Measurements from ENCODE around the gene C1orf174.

C1orf174 gene

DNA sequence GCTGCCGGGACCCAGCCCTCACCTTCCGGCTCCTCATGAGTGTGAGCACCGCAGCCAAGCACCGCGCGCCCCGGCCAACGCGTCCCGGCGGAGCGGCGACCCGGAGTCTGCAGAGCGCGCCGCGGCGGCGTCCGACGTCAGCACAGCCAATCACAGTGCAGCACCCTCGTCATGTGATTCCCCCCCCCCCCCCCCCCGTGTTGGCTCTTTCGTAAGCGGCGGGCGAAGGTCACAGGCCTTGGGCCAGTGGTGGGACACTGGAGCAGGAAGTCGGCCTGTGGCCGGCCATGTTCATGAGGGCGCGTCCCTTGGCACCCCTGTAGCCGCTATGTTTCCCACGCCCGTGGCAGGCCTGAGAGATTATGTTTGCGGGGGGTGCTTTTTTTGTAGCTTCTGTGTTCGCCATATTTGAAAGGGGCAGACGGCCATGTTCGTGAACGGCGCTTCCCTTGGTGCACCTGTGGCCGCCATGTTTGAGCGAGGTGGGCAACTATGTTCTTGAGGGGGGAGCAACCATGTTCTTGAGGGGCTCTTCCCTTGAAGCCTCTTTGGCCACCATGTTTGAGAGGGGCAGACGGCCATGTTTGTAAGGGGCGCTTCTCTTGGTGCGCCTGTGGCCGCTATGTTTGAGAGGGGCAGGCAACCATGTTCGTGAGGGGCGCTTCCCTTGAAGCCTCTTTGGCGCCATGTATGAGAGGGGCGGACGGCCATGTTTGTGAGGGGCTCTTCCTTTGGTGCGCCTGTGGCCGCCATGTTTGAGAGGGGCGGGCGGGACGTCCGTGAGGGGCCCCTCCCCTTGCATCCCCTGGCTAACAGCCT, at the start of gene C1orf174:
C1orf174 (minus strand) TSS at position 123 of the 819 bp plus-strand sequence; CDS start at position 37, 86 bp downstream.
- peak; percentile 99 for DNase-seq

DNA sequence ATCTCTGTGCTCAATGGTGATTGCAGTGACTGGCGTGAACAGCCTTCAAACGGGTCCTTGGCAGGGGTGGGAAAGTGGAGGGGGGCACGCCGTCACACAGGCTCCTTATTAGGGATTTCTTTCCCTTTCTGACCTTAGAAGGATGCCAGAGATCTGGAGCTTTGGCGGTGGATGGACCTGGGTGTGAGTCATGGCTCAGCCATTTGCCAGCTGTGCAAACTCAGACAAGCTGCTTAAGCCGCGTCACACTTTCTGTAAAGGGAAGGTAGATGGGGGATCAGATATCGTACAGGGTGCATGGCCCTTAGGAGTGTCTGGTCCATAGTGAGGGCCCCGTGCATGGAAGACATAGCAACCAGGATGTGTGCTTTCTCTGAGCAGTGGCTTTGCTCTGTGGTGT, 48.3 kb upstream of the C1orf174 start:
- DNase-seq: no peak

DNA sequence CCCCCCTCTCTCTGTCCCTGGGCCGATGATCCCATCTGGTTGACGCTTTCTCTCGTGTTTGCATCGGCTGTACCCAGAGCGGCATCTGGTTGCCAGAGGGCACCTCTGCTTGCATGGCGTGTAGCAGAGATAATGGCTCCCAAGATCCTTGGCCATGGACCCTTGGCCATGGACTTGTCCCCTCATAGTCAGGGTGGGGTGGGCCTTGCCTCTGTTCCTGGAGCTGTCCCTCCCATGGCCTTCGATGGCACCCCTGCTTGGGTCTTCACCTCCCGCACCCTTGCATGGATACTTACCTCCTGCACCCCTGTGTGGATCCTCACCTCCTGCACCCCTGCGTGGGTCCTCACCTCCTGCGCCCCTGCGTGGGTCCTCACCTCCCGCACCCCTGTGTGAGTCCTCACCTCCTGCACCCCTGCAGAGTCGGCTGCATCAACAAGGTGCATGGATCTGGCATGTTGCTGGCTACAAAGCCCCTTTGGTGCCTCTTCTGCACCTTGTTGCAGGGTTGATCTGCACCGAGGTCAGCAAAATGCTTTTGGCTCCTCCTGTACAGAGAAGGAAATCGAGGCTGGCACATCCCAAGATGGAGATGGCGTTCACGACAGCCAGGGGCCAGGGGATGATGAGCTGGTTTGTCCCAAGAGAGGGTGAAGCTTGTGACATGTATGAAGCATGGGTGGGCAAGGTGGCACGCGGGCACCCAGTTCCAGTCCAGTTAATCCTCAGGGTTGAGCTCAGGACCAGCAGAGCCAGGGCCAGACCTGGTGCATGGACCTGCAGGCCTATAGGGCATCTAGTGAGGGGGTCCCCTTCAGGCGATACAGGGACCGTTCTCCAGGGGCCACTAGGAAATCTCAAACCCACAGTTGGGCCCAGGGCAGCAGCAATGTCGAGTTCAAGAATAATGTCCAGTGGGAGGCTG, 46.1 kb upstream of the C1orf174 start:
- no peak for DNase-seq

DNA sequence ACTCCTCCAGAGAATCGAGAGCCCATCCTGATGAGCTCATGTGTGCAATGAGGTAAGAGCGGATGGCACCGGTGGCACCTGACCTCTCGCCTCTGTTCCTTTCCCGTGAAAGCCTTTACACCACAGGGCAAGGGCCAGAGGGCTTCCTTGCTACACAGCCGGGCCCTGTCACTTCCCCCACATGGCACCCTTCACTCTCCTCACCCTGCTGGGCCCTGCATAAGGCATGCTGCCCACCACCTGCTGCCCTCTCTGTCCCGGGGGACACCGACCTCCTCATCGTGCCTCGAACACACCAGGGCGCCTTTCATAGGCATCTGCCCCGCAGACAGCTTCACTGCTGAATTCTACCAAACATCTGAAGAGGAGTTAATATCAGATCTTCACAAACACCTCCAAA, 45.1 kb upstream of the C1orf174 start:
- no peak for DNase-seq

GRCh38 chr1:3944578-3945125, 44.6 kb upstream of the C1orf174 start:
- DNase-seq: no peak

GRCh38 chr1:3943806-3944577, 43.9 kb upstream of the C1orf174 start:
- no peak for DNase-seq

DNA sequence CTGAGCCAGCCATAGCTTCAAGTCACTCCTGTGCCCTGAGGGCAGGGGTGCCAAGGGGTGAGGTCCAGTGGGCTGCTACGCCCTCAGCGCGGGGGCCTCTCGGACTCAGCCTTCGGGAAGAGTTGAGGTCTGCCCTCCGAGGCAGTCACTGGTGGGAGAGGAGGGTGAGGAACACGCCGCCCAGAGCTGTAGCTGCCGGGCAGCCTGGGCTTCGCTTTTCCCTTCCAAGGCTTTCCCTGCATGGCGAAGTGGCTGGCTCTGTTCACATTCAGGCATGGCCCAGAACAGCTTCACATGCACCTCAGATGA, 43.0 kb upstream of the C1orf174 start:
- no peak for DNase-seq

DNA sequence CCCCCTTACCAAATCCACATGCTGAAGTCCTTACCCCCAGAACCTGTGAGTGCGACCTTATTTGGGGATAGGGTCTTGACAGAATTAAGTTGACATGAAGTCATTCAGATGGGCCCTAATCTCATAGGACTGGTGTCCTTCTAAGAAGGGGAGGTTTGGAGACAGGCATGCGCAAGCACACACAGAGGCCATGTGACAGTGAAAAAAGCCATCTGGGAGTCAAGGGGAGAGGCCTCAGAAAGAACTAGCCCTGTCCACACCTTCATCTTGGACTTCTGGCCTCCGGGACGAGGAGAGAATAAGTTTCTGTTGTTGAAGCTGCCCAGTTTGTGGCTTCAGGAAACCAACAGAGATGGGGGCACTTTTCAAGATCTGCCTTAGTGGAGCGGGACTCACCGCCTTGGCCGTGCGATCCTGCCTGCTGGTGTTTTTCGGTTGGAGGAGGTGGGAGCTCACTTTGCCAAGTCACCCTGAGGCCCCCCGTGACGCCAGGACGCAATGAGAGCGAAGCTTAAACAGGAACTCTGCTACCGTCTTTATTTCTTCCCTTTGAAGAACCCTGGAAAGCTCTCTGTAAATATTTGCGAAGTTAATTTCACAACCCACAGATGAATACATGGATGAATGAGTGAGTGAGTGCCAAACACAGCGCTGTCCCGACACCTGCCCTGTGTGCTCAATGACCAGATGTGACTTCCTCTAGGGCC, 42.5 kb upstream of the C1orf174 start:
- DNase-seq: no peak

GRCh38 chr1:3940754-3941345, 40.8 kb upstream of the C1orf174 start:
- no peak for DNase-seq

DNA sequence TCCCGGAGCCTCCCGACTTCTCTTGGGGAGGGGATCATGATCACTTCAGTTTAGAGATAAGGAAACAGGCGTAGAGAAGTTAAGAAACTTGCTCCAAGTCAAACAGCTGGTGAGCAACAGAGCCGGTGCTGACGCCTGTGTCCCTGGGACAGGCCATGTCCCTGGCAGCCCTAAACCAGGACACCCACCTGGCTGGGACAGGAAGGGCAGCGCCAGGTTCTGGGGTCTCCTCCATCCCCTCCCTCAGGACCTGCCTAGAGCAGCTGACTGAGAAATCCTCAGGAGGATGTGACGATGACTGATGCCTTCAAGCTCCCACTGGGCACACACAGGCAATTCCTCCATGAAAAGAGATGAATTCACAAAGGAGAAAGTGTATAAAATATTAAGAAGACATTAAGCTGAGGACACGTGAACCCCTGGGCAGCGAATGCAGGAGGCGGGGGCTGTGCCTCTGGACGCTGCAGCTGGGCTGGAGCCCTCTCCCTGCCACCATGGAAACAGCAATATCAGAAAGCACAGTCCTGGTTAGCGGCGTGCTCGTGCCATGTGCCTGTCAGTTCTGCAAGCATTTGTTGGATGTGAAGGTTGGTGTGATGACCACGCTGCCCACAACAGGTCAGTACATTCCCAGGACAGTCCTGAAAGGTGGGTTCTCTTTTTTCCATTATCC, 40.1 kb upstream of the C1orf174 start:
- DNase-seq: no peak

DNA sequence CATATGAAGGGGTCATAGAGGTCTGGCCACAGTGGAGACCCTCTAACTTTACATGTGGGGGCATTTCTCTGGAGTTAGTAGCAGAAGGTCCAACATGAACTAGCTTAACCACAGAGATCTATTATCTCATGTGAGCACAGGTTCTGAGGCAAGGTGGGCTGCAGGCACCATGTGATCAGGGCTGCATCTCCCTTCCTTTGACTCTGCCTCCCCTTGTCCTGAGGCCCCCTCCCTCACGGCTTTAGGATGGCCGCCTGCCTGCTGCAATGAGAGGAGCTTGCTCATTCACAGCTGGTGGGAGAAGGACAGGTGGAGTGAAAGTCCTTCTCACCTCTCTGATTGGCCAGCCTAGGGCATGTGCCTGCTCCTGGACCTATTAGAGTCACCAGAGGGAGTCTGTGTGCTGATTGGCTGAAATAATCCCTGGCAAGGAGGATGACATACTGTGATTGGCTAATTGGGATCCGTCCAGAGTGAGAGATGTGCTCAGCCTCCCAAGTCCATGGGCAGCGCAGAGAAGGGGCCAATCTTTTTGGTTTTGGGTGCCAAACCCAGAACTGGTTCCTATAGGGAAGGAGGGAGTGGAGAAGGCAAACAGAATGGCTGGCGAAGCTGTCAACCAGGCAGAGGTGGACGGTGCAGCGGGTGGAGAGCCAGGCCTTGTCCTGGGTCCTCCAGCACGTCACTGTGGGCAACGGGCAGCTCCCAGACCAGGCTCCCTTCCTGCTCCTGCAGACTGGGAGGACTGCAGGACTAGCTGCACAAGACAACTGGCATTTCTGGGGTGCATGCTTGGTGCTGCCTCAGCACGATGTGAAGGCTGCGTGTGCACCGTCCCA, 39.4 kb upstream of the C1orf174 start:
- no peak for DNase-seq

- no peak for DNase-seq
These were observed 32.3 kb upstream of the C1orf174 start for GRCh38 chr1:3932156-3932919.

DNA sequence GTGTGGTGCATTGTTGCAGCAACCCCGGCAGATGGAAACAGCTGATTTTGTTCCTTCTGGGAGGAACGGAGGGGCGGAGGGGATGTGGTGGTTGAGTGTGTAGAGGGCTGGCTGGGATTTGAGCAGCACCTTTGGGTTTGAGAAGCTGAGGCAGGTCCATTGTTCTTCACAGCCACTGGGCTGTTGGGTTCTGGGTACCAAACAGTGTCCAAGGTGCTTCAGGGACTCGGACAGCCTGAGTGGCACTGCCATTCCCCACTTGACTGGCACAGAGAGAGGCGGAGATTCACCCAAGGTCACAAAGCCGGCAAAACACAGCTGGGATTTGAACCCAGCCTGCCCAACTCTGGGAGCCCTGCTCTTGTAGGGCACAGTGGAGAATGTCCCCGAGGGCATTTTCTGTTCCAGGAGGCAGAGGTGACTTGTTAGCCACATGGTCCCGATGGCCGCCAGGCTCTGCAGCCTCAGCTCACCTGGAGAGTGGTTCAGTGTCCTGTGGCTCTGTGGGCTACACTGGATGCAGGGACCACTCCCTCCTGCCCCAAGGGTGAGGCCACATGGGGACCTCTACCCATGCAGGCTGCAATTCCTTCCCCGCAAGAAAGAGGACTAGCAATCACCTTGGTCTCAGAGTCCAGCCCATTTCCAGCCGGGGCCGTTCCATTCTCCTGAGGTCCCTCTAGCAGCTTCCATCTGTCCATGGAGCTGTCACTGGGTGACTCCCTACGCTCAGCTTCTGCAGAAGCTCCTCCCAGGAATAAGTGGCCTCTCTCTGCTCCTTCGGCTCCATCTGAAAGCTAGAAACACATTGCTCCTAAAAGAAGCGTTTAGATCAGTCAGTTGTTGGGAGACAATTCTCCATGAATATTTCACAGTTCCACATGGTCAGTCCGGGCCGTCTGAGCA, 31.2 kb upstream of the C1orf174 start:
- no peak for DNase-seq

- no peak for DNase-seq
These were observed 30.4 kb upstream of the C1orf174 start for GRCh38 chr1:3930301-3931006.

DNA sequence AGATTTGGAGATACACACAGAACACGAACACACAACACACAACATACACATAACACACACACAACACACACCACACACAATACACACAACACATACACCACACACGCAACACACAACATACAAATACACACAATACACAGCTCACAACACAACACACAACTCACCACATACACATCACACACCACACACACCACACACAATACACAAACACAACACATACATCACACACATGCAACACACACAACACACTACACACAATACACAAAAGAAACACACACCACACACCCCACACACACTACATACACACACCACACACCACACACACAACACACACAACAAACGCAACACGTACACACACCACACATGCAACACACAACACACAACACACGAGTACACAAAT, 29.1 kb upstream of the C1orf174 start:
- no peak for DNase-seq

DNA sequence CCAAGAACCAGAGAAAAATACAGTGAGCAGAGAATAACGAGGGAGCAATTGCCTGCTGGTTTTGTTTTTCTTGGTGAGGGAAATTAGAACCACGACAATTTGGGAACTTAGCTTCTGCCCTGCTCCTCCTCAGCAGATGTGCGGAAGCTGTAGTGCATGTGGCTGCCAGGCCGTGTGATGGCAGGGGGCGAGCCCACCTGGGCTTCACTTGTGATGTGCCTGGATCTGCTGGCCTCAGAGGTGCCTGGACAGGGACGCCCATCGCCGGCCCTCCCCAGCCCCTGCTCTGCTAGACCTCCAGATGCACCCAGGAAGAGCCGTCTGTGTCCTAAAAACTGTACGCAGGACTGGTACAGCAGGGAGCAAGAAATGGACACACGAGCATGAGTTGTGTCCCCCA, 28.5 kb upstream of the C1orf174 start:
- DNase-seq: no peak

DNA sequence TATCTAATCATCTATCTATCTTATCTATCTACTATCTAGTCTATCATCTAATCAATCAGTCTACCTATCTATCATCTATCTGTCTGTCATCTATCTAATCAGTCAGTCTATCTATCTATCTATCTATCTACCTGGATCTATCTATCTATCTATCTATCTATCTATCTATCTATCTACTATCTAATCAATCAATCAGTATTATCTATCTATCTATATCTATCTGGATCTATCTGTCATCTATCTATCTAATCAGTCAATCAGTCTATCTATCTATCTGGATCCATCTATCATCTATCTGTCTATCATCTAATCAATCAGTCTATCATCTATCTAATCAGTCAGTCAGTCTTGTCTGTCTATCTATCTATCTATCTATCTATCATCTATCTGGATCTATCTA, 26.9 kb upstream of the C1orf174 start:
- DNase-seq: no peak

- no peak for DNase-seq
These were observed 25.7 kb upstream of the C1orf174 start for GRCh38 chr1:3925762-3926161.
